ENCODE data around the gene DDX10.
"Not testable (repeated sequence)": the region's sequence is repeated elsewhere in the genome, so short reads cannot be mapped to it uniquely, and the experiment has no call there.

GRCh38 chr11:108779147-108779546 is 114.3 kb downstream of the DDX10 start:
- TF ChIP-seq HDAC1 (IDR thresholded peaks at IDR 0.05); CREM (IDR thresholded peaks at IDR 0.05; ENCODE audit: low read depth); SAFB (IDR thresholded peaks at IDR 0.05; ENCODE audit: borderline replicate concordance, low read depth, low read length); SP2 (IDR thresholded peaks at IDR 0.05; ENCODE audit: extremely low read depth, low read depth, low read length, poor library complexity, severe bottlenecking); POLR2A (conservative IDR thresholded peaks at IDR 0.05); ARID4B (CRISPR knock-in tag; IDR thresholded peaks at IDR 0.05); ATF6 (CRISPR knock-in tag; IDR thresholded peaks at IDR 0.05); CTCF (IDR thresholded peaks at IDR 0.05 in 2 of 3, conservative IDR thresholded peaks at IDR 0.05 in 1 of 3; ENCODE audit: insufficient read depth in 2 of 3, low read depth in 1 of 3, low read length in 3 of 3); THRA (IDR thresholded peaks at IDR 0.05): not testable (repeated sequence)
